ENCODE data around the gene LOXHD1. TPM values are rescaled to one million over a fixed set of nuclear protein-coding genes. Genes with fewer than 3 reads are reported as not detected.

Gene LOXHD1
- total RNA-seq, 2 experiments from 2014 or later, result not detected

- ChIA-PET POLR2A (interaction anchor here (1.2 kb wide), 1 partner anchor 8 kb away, joined by 3 read pairs; no protein-coding TSS in a partner anchor), CTCF (interaction anchor here (1.5 kb wide), 1 partner anchor 12 kb away, joined by 6 read pairs; no protein-coding TSS in a partner anchor)
- DNase-seq, result no peak
- intact Hi-C loops (cut with DNase I, micrococcal nuclease), result no loop called here
- no peaks in the 10 kb centered on the region for H3K27me3 Mint-ChIP-seq
- H3K9me3 ChIP-seq (ENCODE audit: control insufficient read depth in 1 of 2, insufficient read depth in 1 of 2, low read length in 2 of 2), result no peaks in the 10 kb centered on the region
- no peak overlapping the region for H3K27ac ChIP-seq (ENCODE audit: low read depth in 1 of 2, low read length in 2 of 2)
- H3K4me1 Mint-ChIP-seq (ENCODE audit: low read depth), result no peaks in the 10 kb centered on the region
- H3K27me3 ChIP-seq (ENCODE audit: control insufficient read depth in 1 of 2, insufficient read depth in 2 of 2, low read length in 2 of 2), result peaks cover 0 to 3% of the 10 kb centered on the region in 2 experiments
- H3K36me3 Mint-ChIP-seq (ENCODE audit: low read depth), result no peaks in the 10 kb centered on the region
- no peaks in the 10 kb centered on the region for H3K4me1 ChIP-seq (ENCODE audit: insufficient read depth, low read length)
- no peaks in the 10 kb centered on the region for H3K36me3 ChIP-seq (ENCODE audit: insufficient read depth, low read length)
- no peak overlapping the region for H3K4me3 ChIP-seq (ENCODE audit: low read length)
- TF ChIP-seq, protein P1, sequence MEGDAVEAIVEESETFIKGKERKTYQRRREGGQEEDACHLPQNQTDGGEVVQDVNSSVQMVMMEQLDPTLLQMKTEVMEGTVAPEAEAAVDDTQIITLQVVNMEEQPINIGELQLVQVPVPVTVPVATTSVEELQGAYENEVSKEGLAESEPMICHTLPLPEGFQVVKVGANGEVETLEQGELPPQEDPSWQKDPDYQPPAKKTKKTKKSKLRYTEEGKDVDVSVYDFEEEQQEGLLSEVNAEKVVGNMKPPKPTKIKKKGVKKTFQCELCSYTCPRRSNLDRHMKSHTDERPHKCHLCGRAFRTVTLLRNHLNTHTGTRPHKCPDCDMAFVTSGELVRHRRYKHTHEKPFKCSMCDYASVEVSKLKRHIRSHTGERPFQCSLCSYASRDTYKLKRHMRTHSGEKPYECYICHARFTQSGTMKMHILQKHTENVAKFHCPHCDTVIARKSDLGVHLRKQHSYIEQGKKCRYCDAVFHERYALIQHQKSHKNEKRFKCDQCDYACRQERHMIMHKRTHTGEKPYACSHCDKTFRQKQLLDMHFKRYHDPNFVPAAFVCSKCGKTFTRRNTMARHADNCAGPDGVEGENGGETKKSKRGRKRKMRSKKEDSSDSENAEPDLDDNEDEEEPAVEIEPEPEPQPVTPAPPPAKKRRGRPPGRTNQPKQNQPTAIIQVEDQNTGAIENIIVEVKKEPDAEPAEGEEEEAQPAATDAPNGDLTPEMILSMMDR (IDR thresholded peaks at IDR 0.05), result no peak
- ATAC-seq (ENCODE audit: poor library complexity), result no peak
- no peak overlapping the region for H3K27ac Mint-ChIP-seq
- no peaks in the 10 kb centered on the region for H3K9me3 Mint-ChIP-seq
- H3K4me3 Mint-ChIP-seq, result no peak overlapping the region
Measured at GRCh38 chr18:46646468-46646867, 10.6 kb downstream of the LOXHD1 start.

DNA sequence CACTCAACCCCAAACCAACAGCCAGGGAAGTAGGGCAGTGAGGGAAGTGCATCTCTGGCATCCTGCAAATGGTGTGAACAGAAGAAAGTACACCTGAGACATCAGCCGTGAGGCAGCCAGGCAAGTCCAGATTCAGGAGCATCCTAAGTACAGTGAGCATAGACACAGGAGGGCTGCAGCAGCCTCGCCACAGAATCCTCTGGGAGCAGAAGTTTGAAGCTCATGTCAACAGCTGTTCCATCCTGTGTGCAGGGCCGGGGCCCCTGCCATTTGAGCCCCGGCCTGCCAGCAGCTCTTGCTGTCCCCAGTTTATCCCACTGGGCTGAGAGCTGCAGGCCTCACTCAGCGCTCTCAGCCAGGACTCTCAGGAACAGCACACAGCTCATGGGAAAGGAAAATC, 14.5 kb downstream of the LOXHD1 start:
- no peaks in the 10 kb centered on the region for H3K4me1 ChIP-seq (ENCODE audit: insufficient read depth, low read length)
- H3K4me3 ChIP-seq (ENCODE audit: low read length), result no peak overlapping the region
- TF ChIP-seq, protein P1 (IDR thresholded peaks at IDR 0.05), result no peak
- DNase-seq, result no peak
- H3K36me3 ChIP-seq (ENCODE audit: insufficient read depth, low read length), result no peaks in the 10 kb centered on the region
- intact Hi-C loops (cut with DNase I, micrococcal nuclease), result no loop called here
- Mint-ChIP-seq H3K27ac (no peak overlapping the region), H3K9me3 (no peaks in the 10 kb centered on the region), H3K27me3 (no peaks in the 10 kb centered on the region), H3K4me1 (ENCODE audit: low read depth) (no peaks in the 10 kb centered on the region), H3K36me3 (ENCODE audit: low read depth) (no peaks in the 10 kb centered on the region), H3K4me3 (no peak overlapping the region)
- H3K27ac ChIP-seq (ENCODE audit: low read depth in 1 of 2, low read length in 2 of 2), result no peak overlapping the region
- peaks cover 0 to 3% of the 10 kb centered on the region in 2 experiments for H3K27me3 ChIP-seq (ENCODE audit: control insufficient read depth in 1 of 2, insufficient read depth in 2 of 2, low read length in 2 of 2)
- CTCF ChIA-PET, result no interaction called here
- no peaks in the 10 kb centered on the region for H3K9me3 ChIP-seq (ENCODE audit: control insufficient read depth in 1 of 2, insufficient read depth in 1 of 2, low read length in 2 of 2)
- ATAC-seq (ENCODE audit: poor library complexity), result no peak
- POLR2A ChIA-PET, result no interaction called here

- H3K36me3 ChIP-seq (ENCODE audit: insufficient read depth, low read length), result no peaks in the 10 kb centered on the region
- Mint-ChIP-seq H3K36me3 (ENCODE audit: low read depth) (no peaks in the 10 kb centered on the region), H3K4me3 (no peak overlapping the region), H3K4me1 (ENCODE audit: low read depth) (no peaks in the 10 kb centered on the region), H3K27me3 (no peaks in the 10 kb centered on the region), H3K9me3 (no peaks in the 10 kb centered on the region), H3K27ac (no peak overlapping the region)
- CTCF ChIA-PET, result no interaction called here
- no peak overlapping the region for H3K4me3 ChIP-seq (ENCODE audit: low read length)
- no peak for DNase-seq
- no peak for ATAC-seq (ENCODE audit: poor library complexity)
- POLR2A ChIA-PET, result no interaction called here
- H3K27ac ChIP-seq (ENCODE audit: low read depth in 1 of 2, low read length in 2 of 2), result no peak overlapping the region
- peaks cover 0 to 3% of the 10 kb centered on the region in 2 experiments for H3K27me3 ChIP-seq (ENCODE audit: control insufficient read depth in 1 of 2, insufficient read depth in 2 of 2, low read length in 2 of 2)
- TF ChIP-seq, protein P1 (IDR thresholded peaks at IDR 0.05), result no peak
- intact Hi-C loops (cut with DNase I, micrococcal nuclease), result no loop called here
- H3K9me3 ChIP-seq (ENCODE audit: control insufficient read depth in 1 of 2, insufficient read depth in 1 of 2, low read length in 2 of 2), result no peaks in the 10 kb centered on the region
- no peaks in the 10 kb centered on the region for H3K4me1 ChIP-seq (ENCODE audit: insufficient read depth, low read length)
Measured at GRCh38 chr18:46641917-46642316, 15.1 kb downstream of the LOXHD1 start.
